Coronary artery (tissue), 2 donors: Measurements from ENCODE around the gene HADH.

Source experiments
- DNase-seq: peaks from one replicate; pipeline ENCODE4 v3.0.0-alpha.2; 2017; ENCODE audit warnings: low spot score
- H3K27ac ChIP-seq, 2 donors: fragments of 200-600 bp; sonication (generic); one replicate each; pipeline ENCODE4 v1.5.1; 2016 to 2019
- H3K4me3 ChIP-seq: fragments of 200-600 bp; sonication (generic); 2 replicates; pipeline ENCODE4 v1.5.1; 2016; ENCODE audit warnings: mild to moderate bottlenecking, moderate library complexity
- CTCF ChIP-seq: fragments of 200-600 bp; sonication (generic); IDR thresholded peaks from one replicate; pipeline ENCODE4 v1.5.1; 2019; ENCODE audit warnings: antibody characterized with exemption

Gene HADH

DNA sequence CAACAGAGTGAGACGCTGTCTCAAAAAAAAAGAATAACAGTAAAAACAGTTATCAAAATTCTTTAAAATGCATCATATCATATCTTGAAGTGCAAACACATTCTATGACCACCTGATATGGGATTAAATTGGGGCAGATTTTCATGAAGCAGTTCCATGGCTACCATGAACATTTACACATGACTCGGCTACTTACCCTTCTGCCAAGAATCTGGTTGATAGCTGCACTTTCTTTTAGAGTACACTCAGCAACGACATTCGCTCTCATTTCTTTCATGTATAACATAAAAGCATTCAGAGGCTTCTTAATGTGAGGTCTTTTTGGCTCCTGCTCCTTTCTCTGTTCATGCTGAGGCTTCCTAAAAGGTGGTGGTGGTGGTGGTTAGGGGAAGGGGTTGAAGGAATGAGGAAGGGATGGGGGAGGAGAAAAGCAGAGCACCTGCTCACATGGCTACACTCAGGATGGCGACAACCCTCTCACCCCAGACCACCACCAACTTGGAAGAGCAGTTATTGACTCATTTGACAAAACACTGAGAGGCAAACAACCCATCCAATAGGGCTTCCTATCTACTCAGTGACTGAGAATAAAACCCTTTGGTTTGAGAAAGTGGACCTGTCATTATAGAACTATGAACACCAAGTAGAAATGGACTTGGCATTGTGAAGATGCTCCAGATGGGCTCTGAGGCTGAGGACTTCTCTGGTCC lies 88.5 kb downstream of the HADH start:
- TF ChIP-seq CTCF = no peak
- DNase-seq = no peak
- no peak overlapping the region for H3K27ac ChIP-seq
- no peak overlapping the region for H3K4me3 ChIP-seq

- Histone ChIP-seq H3K4me3 (no peak overlapping the region), H3K27ac (no peak overlapping the region)
- DNase-seq = no peak
- TF ChIP-seq CTCF = no peak
These were observed 91.1 kb downstream of the HADH start for GRCh38 chr4:108080747-108081146.

- Histone ChIP-seq H3K27ac (no peak overlapping the region), H3K4me3 (no peak overlapping the region)
- DNase-seq = no peak
- no peak for TF ChIP-seq CTCF
These were observed 91.6 kb downstream of the HADH start for GRCh38 chr4:108081256-108081655.
